ENCODE measurements around the gene TPT1. TPM values are rescaled to one million over a fixed set of nuclear protein-coding genes. Genes with fewer than 3 reads are reported as not detected.
A peak's percentile ranks its signal among the peaks of the same experiment; 100 is the strongest.

The TPT1 gene
- total and polyA plus RNA-seq, 8 donors = 2,995 to 4,358 (median 3,576) TPM

- DNase-seq (no peak), FAIRE-seq (no peak), ATAC-seq (peak in 2 of 4 donors; percentile 4 to 11)
- TF ChIP-seq, protein P1, sequence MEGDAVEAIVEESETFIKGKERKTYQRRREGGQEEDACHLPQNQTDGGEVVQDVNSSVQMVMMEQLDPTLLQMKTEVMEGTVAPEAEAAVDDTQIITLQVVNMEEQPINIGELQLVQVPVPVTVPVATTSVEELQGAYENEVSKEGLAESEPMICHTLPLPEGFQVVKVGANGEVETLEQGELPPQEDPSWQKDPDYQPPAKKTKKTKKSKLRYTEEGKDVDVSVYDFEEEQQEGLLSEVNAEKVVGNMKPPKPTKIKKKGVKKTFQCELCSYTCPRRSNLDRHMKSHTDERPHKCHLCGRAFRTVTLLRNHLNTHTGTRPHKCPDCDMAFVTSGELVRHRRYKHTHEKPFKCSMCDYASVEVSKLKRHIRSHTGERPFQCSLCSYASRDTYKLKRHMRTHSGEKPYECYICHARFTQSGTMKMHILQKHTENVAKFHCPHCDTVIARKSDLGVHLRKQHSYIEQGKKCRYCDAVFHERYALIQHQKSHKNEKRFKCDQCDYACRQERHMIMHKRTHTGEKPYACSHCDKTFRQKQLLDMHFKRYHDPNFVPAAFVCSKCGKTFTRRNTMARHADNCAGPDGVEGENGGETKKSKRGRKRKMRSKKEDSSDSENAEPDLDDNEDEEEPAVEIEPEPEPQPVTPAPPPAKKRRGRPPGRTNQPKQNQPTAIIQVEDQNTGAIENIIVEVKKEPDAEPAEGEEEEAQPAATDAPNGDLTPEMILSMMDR (IDR thresholded peaks at IDR 0.05) = no peak
- peaks cover 22 to 65% (median 28%) of the 10 kb centered on the region in 3 donors for H3K4me1 ChIP-seq
- WGBS, 2 donors = 51 to 63% methylated on average over 7 of the region's 7 CpGs
- H3K4me3 ChIP-seq = no peak overlapping the region
- intact Hi-C loops (cut with DNase I) = no loop called here
- H3K27me3 ChIP-seq = no peaks in the 10 kb centered on the region
- H3K27ac ChIP-seq = no peak overlapping the region
- H3K9me3 ChIP-seq = no peaks in the 10 kb centered on the region
- peaks cover 9 to 43% (median 22%) of the 10 kb centered on the region in 3 donors for H3K36me3 ChIP-seq
These were observed 6.7 kb downstream of the TPT1 start for GRCh38 chr13:45333977-45334922.

- no peak for ATAC-seq
- 50 to 58% methylated on average over 3 of the region's 3 CpGs for WGBS, 2 donors
- FAIRE-seq = no peak
- H3K36me3 ChIP-seq = peaks cover 9 to 34% (median 15%) of the 10 kb centered on the region in 3 donors
- no peak overlapping the region for H3K4me3 ChIP-seq
- no peak overlapping the region for H3K27ac ChIP-seq
- TF ChIP-seq, protein P1 (IDR thresholded peaks at IDR 0.05) = no peak
- H3K27me3 ChIP-seq = no peaks in the 10 kb centered on the region
- H3K9me3 ChIP-seq = no peaks in the 10 kb centered on the region
- H3K4me1 ChIP-seq = peaks cover 14 to 62% (median 25%) of the 10 kb centered on the region in 3 donors
- DNase-seq = no peak
- intact Hi-C loops (cut with DNase I) = no loop called here
These were observed 7.6 kb downstream of the TPT1 start for GRCh38 chr13:45333251-45333976.

DNA sequence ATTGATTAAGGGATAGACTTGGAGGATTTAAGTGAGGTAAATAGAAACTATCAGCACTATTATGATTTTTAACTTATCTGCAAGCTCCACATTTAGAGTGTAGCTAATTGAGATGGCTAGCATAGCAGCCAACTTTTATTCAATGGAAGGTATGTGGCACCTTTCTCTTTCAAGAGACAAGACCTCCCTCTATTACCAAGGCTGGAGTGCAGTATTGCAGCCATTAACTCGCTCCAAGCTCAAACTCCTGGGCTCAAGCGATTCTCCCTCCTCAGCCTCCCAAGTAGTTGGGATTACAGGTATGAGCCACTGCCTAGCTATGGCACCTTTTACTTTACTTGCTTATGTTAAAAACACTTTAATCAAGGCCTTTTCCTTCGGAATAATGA lies 8.2 kb downstream of the TPT1 start:
- FAIRE-seq (no peak), ATAC-seq (no peak), DNase-seq (no peak)
- Histone ChIP-seq H3K9me3 (no peaks in the 10 kb centered on the region), H3K4me3 (no peak overlapping the region), H3K27ac (no peak overlapping the region), H3K4me1 (peaks cover 8 to 56% (median 19%) of the 10 kb centered on the region in 3 donors), H3K27me3 (no peaks in the 10 kb centered on the region), H3K36me3 (peaks cover 3 to 28% (median 10%) of the 10 kb centered on the region in 3 donors)
- intact Hi-C loops (cut with DNase I) = no loop called here
- 86 to 88% methylated on average over 3 of the region's 3 CpGs for WGBS, 2 donors
- TF ChIP-seq, protein P1 (IDR thresholded peaks at IDR 0.05) = no peak

DNA sequence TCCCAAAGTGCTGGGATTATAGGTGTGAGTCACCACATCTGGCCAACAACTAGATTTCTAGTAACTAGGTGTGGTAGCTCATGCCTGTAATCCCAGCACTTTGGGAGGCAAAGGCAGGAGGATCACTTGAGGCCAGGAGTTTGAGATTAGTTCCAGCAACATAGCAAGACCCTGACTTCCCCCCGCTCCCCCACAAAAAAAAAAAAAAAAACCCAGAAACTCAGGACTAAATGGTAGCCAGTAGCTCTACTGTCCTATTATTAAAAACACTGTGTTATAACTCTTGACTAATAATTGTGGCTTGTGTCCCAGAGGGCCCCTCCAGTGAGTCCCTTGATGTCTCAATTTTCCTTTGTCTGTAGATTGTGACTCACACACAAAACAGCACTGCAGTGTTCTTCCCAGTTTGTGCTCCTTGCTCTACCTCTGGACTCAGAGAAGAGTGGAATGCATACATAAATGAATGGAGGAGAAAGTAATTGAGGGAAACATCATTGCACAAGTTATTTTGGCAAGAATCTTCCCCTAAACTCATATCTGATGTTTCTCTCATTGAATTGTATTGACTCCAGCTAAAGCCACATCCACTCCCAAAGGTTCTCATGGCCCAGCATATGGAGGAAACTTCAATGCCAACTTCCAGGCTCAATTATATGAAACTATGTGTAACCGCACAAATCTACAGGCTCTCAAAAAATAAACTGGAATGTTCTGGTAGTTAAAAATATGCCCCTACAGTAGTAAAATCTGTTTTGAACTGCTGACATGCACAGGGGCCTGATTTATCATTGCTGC lies 8.8 kb downstream of the TPT1 start:
- Histone ChIP-seq H3K27me3 (no peaks in the 10 kb centered on the region), H3K4me3 (no peak overlapping the region), H3K36me3 (peaks cover 3 to 22% (median 10%) of the 10 kb centered on the region in 3 donors), H3K9me3 (no peaks in the 10 kb centered on the region), H3K27ac (no peak overlapping the region), H3K4me1 (peaks cover 2 to 50% (median 13%) of the 10 kb centered on the region in 3 donors)
- FAIRE-seq = no peak
- peak in 3 of 4 donors; percentile 7 to 39 (median 11) for ATAC-seq
- intact Hi-C loops (cut with DNase I) = no loop called here
- TF ChIP-seq, protein P1 (IDR thresholded peaks at IDR 0.05) = no peak
- WGBS, 2 donors = 86 to 90% methylated on average over 2 of the region's 2 CpGs
- no peak for DNase-seq

All from pancreas (tissue), 10 donors.